Stimulated activated CD4-positive, alpha-beta T cell treated with anti-CD3 and anti-CD28 coated beads, TNF-alpha, amount 100 ng/mL, for 1 hour (primary cell): ENCODE measurements around the gene USP53.
"Not testable (repeated sequence)": the region's sequence is repeated elsewhere in the genome, so short reads cannot be mapped to it uniquely, and the experiment has no call there.

Experiments
- DNase-seq, 3 donors: peaks; one replicate each; pipeline ENCODE4 v3.0.0-alpha.2; 2020; ENCODE audit warnings: low read depth in 3 of 3, low spot score in 1 of 3

Gene USP53

DNA sequence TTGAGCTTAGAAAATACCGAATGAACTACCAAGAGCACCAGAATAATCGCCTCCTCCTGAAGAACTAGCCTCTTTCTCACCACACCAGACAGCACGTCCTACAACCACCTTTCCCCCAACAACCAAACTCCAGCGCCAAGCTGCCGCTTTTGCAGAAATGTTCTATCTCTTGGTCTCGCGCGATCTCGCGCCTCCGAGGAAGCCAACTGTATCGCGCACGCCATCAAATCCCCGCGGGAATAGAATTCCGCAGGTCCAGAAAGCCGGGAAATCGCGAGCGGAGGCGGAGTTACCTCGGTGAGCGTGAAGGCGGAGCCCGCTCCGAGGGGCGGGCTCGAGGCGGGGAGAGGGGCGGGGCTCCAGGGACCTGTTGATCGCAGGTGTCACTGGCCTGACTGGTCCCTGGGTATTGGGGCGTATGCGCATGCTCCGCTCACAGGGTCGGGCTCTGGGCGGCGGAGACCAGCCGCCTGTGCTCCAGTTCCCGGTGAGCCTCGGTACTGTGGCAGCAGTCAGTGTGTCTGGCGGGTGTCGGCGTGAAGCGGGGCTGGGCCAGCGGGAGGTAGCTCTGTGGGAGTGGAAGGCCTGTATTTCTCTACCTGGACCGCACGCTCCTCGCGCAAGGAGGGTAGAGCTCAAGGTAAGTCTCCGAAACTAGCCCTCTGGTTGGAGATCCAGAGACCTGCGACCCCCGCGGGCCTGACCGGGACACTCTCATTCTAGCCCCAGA lies at the start of gene USP53:
Gene USP53 (plus strand): TSS at position 480 of the 730 bp plus-strand sequence. CDS start 27,047 bp downstream, outside the sequence.
- DNase-seq = peak; percentile 96 to 97 (median 97)

DNA sequence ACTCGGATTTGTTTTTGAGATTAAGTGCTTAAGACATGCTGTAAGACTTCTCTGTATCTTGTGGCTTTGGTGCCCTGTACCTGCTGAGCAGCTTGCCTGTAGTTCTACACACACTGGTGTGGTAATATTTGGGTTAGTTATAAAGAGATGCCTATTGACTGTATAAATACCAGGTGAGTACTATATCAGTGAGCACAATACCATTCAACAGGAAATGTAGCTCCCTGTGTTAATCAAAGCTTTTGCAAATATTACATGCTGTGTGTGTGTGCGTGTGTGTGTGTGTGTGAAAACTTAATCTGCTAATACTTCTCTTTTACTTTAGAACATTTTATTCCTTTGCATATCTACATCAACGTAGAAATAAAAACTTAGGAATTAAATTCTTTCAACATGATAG lies 46.7 kb upstream of the USP53 start:
- no peak for DNase-seq

GRCh38 chr4:119170195-119170594 lies 42.3 kb upstream of the USP53 start:
- no peak for DNase-seq

GRCh38 chr4:119172223-119172622 lies 40.3 kb upstream of the USP53 start:
- no peak for DNase-seq

DNA sequence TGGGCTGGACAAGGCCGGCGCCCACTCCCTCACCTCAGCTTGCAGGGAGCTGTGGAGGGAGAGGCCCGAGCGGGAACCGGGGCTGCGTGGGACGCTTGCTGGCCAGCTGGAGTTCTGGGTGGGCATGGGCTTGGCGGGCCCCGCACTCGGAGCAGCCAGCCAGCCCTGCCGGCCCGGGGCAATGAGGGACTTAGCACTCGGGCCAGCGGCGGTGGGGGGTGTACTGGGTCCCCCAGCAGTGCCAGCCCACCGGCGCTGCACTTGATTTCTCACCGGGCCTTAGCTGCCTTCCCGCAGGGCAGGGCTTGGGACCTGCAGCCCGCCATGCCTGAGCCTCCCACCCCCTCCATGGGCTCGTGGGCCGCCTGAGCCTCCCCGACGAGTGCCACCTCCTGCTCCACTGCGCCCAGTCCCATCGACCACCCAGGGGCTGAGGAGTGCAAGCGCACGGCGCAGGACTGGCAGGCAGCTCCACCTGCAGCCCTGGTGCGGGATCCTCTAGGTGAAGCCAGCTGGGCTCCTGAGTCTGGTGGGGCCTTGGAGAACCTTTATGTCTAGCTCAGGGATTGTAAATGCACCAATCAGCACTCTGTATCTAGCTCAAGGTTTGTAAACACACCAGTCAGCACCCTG lies 38.7 kb upstream of the USP53 start:
- not testable (repeated sequence) for DNase-seq

DNA sequence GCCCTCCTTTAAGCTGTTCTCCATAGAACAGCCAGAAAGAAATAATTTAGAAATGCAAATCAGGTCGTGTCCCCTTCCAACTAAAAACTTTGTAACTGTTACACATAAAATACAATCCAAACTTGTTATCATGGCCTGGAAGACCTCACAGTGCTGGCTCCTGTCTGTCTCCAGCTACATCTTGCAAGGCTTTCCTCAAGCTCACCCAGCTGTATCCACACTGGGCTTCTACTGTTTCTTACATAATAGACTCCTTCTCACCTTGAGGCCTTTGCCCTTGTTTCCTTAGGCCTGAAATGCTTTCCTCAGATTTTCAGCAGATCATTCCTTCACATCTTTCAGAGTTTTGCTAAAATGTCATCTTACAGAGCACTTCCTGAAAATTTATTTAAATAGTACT lies 33.5 kb upstream of the USP53 start:
- no peak for DNase-seq

GRCh38 chr4:119184128-119184527 lies 28.4 kb upstream of the USP53 start:
- DNase-seq = no peak

DNA sequence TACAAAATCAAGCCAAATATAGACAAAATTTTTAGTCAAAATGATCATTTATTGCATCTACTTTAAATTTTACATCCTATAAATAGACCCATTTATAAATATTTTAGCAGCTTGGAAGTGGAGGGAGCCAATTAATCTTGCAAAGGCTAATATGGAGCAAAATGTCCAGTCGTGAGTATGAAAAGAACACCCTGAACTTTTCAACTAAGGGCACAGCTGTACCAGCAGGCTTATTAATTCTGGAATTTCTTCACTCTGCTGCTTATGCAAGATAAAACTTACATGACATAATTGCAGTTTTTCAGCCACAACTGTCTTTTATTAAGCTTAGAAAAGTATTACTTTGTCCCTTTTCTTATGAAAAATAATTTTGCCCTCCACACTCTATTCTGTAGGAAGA lies 22.9 kb upstream of the USP53 start:
- DNase-seq = no peak

DNA sequence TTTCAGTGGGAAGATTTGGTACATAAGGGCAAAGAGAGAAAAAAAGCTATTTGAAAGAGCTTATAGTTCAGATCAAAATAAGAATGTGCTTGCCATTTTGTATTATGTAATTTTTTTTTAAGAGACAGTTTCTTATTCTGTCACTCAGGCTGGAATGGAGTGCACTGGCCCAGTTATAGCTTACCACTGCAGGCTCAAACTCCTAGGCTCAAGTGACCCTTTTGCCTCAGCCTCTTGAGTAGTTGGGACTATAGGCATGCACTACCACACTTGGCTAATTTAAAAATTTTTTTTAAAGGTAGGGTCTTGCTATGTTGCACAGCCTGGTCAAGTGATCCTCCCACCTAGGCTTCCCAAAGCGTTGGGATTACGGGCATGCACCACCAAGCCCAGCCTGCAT lies 22.2 kb upstream of the USP53 start:
- no peak for DNase-seq

- DNase-seq = no peak
Observed at GRCh38 chr4:119191505-119191904, 21.0 kb upstream of the USP53 start.

- DNase-seq = no peak
Observed at GRCh38 chr4:119197772-119198212, 14.7 kb upstream of the USP53 start.

DNA sequence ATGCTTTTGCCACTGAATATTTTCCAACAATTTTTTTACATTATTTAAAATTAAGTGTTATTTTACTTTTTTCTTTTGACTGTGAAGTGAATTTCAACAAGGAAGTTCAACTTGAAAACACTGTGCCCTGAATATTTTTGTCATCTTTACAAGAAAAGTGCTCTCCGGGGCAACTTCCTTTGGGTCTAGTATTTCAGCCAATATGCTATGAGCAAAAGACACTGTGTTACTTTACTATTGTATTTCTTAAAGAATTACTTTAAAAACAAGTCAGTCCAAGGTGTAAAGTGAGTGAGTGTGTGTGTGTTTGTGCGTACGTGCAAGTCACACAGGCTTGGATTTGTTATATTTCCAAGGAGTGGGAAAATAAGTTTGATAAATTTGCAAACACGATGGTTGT lies 7.6 kb upstream of the USP53 start:
- no peak for DNase-seq

GRCh38 chr4:119205690-119206089 lies 6.8 kb upstream of the USP53 start:
- DNase-seq = no peak

DNA sequence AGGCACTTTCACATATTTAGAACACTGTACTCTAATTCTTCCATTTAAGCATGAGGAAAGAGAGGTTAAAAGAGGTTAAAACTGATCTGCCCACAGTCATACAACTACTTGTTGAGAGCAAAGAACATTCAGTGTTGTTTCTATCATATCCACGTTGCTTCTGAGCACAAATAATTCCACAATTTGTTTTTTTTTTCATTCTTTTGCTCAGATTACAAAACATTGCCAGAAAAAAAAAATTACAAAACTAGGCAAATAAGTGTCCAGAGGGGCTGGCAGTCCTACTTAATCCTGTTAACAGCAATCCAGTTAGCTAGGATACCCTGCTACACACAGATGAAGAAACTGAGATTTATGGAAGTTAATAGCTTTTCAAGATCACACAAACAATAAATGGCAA lies 6.3 kb upstream of the USP53 start:
- no peak for DNase-seq

DNA sequence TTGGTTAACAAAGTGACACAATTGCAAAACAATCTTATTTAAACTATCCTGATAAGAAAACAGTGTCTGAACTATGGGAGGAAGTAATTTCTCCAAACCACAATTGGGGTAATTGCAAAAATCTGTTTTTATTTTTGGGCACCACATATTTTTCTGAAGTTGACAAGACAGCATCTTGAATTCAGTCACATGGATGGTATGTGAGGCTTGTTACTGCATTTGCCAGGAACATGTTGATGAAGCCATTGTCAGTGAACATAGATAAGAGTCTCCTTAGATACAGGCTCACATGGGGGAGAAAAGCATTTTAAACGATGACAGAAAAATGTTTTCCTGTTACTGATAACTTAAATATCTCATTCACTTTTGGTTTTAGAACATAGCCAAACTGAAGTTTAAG lies 5.5 kb upstream of the USP53 start:
- DNase-seq = no peak

GRCh38 chr4:119209077-119209476 lies 3.4 kb upstream of the USP53 start:
- peak in 1 of 3 donors; percentile 13 for DNase-seq

GRCh38 chr4:119209586-119209985 lies 2.9 kb upstream of the USP53 start:
- no peak for DNase-seq

DNA sequence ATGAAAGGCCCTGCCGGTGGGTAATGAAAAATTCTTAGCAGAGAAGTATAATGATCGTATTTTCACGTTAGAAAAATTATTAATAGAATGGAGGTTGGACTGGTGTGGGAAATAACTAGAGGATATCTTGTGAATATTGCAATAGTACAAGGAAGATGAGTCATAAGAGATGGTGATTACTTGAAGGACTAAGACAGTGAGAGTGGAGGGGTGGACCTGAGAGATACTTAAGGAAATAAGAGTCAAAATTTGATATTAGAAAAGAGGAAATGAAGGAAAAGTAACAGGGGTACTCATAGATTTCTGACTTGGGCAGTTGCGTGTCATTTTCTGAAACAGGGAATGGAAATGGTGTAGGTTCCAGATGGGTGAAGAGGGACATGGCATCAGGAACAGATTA lies 1.7 kb upstream of the USP53 start:
- DNase-seq = no peak

DNA sequence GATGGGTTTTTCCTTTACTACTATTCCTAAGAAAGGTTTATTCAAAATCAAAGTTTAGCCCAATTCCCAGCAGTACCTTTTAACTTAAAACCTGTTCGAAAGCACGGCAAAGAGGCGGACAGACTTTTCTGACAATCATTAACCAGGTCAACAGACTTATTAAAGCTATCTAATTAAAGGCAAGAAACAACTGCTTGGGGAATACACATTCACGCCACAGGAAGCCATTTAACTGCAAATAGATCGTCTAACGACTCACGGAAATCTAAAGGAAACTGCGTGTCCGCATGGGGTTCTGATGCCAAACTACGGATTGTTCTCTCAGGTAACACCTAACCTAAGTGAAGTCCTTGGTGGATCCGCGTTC lies 663 bp upstream of the USP53 start:
- DNase-seq = peak in 1 of 3 donors; percentile 8

DNA sequence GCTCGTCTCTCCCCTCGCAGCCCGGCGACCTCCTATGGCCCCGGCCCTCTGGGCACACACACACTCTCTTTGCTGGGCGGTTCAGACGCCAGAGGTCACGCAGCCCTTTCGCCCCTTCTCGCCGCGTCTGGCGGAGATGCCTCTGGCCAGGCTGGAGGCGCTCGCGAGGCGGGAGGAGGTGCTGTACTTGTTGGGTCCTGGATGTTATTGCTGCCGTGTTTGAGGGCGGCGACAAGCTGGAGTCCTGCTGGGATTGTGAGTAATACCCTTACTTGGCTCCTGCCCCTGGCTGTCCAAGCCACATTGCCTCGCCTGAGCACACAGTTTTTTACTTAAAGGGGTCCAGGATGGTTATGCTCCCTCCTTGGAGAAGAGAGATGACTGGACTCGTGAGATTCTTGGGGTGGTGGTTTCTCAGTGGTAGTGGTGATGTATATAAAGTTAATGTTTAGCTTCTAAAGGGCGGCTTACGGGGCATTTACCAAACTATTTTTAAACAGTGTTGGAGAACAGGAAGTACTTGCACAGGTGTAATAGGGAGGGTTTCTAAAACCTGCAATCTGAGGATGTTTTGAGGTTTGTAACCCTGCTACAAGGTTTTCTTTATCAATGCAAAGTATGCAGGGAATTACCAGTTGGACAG lies 572 bp downstream of the USP53 start:
- DNase-seq = peak; percentile 11 to 24 (median 19)

GRCh38 chr4:119218093-119218492 lies 5.6 kb downstream of the USP53 start:
- no peak for DNase-seq

- DNase-seq = no peak
Observed at GRCh38 chr4:119221412-119221811, 8.9 kb downstream of the USP53 start.
